HG03565 (cell line): ENCODE results near the gene DEAF1.

Experiments
- ATAC-seq: cut with Tn5 transposase; IDR thresholded peaks from one replicate; pipeline ENCODE4 v1.9.1; 2021; ENCODE audit warnings: mild to moderate bottlenecking, moderate library complexity; ENCODE audit not compliant: unreplicated experiment

The DEAF1 gene

DNA sequence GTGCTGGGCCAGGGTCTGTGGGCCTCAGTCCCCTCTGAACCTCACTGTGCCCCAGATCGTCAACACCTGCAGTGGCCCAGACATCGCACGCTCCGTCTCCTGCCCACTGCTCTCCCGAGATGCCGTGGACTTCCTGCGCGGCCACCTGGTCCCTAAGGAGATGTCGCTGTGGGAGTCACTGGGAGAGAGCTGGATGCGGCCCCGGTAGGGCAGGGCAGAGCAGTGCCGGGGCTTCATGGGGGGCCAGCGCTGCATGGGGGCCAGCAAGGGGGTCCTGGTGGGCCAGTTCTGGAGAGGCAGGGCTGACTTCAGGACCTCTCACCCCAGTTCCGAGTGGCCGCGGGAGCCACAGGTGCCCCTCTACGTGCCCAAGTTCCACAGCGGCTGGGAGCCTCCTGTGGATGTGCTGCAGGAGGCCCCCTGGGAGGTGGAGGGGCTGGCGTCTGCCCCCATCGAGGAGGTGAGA, 27.4 kb upstream of the DEAF1 start:
- no peak for ATAC-seq

DNA sequence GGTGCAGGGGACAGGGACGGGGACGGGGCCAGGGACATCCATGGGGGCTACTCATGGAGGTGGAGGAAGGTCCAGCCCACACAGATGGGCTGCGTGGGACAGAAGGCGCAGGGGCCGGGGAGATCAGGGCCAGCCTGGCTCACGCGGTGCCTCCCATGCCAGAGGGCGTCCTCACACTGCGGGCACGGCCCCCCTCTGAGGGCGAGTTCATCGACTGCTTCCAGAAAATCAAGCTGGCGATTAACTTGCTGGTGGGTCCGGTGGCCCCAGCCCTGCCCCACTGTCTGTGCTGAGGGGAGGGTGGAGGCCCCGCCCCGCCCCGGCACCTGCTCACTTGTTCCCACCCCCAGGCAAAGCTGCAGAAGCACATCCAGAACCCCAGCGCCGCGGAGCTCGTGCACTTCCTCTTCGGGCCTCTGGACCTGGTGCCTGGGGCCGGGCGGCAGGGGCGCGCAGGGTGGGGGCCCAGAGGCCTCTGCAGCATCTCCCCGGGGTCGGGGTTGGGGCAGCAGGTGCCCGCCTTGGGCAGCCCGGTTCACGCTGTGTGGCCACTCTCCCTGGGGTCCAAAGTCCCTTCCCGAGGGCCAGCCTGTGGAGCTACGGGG, 26.8 kb upstream of the DEAF1 start:
- no peak for ATAC-seq

DNA sequence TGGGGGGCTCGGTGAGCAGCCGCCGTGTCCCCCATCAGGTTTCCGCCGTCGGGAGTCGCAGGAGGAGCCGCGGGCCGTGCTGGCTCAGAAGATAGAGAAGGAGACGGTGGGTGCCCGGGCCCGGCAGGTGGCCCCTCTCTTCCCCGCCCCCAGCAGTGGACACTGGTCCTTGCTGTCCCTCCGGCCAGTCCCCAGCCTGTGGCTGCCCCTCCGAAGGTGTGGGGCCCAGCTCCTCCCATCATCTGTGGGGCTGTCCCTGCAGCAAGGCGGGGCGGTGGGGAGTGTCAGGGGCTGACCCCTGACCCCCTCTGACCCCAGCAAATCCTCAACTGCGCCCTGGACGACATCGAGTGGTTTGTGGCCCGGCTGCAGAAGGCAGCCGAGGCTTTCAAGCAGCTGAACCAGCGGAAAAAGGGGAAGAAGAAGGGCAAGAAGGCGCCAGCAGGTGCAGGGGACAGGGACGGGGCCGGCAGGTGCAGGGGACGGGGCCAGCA, 26.3 kb upstream of the DEAF1 start:
- no peak for ATAC-seq

DNA sequence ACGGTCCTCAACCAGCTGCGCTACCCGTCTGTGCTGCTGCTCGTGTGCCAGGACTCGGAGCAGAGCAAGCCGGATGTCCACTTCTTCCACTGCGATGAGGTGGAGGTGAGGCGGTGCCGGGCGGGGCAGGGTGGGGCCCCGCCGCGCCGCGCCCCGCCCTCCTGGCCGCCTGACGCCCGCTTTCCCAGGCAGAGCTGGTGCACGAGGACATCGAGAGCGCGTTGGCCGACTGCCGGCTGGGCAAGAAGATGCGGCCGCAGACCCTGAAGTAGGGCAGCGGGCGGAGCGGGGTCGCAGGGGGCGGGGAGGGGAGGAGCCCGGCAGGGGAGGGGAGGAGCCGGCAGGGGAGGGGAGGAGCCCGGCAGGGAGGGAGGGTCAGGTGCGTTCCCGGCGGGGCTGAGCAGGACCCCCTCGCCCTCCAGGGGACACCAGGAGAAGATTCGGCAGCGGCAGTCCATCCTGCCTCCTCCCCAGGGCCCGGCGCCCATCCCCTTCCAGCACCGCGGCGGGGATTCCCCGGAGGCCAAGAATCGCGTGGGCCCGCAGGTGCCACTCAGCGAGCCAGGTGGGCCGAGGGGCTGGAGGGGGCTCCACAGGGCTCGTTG, 25.7 kb upstream of the DEAF1 start:
- no peak for ATAC-seq

DNA sequence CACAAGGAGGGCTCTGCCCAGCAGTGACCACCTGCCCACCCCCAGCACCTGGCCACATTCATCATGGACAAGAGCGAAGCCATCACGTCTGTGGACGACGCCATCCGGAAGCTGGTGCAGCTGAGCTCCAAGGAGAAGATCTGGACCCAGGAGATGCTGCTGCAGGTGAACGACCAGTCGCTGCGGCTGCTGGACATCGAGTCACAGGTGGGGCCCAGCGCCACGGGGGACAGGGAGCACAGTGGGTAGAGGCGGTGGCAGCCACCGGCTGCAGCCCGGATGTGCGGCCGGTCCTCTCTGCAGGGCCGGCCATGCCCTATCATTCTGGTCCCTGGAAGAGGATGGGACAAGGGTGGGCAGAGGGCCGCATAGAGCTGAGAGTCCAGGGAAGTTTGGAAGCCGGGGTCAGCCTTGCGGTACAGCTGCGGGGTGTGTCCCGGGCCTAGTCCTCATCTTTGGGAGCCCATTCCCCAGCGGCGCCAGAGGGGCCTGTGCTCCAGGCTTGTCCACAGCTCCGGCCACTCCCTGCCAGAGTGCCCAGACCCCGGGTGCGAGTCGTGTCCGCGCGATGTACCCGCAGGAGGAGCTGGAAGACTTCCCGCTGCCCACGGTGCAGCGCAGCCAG, 25.1 kb upstream of the DEAF1 start:
- ATAC-seq, result no peak

DNA sequence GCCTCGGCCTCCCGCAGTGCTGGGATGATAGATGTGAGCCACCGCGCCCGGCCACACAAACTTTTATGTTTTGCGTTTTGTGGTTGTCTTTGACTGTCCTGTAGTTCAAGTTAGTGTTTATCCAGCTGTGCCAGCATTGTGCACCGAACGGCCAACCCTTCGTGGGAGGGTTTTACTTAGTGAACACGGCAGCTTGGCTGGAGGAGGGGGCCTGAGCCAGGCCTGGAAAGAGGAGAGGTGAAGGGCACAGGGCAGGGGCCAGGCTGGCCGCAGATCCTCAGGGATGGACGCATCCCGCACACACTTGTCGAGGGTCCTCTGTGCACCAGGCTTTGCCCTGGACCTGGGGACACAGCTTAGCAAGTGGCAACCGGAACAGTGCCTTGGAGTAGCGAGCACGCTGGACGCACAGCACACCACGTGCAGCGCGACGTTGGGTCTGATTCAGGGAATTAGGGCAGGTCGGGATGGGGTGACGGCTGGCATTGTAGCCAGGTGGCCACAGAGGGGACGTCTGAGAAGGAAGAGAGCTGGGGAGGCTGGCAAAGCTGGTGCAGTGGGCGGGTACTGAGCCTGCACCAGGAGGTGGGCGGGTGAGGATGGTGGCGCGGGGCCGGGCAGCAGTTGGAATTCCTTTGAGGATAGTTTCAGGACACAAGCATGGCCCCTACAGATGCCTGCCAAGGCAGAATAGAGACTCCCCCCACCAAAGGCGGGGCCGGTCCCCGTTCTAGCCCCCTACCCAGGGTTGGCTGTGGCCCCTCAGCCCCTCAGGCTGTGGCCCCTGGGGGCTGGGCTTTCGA, 24.4 kb upstream of the DEAF1 start:
- ATAC-seq, result no peak

DNA sequence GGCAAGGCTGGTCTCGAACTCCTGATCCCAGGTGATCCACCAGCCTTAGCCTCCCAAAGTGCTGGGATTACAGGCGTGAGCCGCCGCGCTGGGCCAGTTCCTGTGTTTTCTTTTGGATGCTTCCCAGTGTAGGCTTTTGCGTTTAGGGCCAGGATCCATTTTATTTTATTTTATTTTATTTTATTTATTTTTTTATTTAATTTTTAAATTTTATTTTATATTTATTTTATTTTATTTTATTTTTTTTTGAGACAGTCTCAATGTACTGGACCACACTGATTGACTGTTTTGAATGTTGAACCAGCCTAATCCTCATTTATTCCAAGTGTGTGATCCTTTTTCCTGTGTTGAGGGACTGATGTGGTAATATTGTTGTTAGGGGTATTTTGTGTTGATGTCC, 19.4 kb upstream of the DEAF1 start:
- no peak for ATAC-seq

DNA sequence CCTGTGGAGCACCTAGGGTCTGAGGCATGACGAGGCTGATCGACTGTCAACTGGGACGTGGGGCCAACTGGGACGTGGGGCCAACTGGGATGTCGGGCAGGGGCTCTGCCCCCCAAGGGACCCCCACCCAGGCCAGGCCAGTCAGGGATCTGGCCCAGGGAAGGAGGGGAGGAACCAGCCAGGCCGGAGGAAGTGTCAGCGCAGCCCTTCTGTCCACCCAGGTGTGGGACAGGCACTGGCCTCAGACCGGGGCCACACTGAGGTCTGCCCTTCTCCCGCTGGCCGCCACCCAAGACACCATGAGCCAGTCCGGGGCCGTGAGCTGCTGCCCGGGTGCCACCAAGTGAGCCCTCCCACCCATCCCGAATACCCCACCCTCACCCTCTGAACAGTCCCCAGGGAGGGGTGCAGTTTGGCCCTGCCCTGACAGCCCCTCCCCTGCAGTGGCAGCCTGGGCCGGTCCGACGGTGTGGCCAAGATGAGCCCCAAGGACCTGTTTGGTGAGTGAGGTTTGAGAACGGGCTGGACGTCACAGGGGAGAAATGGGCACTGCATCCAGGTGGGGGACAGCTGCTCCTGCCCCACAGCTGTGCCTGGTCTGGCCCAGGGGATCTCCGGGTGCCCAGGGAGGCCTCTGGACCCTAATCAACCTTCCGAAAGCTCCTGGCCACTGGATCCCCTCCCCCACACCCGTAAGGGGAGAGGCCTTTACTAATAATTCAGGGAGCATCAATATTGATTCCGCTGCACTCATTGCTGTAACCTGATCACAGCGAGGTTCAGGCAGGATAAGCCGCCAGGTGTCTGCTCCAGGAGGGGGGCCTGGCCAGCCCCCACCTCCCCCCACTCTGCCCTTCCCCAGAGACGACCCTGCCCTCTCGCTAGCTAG, 14.3 kb upstream of the DEAF1 start:
- no peak for ATAC-seq

DNA sequence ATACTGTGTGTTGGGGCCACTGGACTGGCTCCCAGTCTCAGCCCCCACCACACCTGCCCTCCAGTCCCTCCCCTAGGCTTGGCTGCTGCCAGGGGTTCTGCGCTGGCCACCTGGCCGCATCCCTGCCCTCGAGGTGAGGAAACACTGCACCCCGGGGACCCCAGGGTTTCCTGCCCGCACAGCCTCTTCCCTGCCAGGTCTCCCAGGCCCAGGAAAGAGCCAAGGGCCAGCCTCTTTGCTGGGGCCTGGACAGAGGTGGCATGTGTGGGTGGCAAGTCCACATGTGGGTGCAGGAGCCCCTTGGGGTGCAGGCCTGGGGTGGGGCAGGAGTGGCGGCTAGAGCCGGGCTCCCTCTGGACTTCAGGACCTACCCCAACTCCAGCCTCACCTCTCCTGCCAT, 13.5 kb upstream of the DEAF1 start:
- no peak for ATAC-seq

DNA sequence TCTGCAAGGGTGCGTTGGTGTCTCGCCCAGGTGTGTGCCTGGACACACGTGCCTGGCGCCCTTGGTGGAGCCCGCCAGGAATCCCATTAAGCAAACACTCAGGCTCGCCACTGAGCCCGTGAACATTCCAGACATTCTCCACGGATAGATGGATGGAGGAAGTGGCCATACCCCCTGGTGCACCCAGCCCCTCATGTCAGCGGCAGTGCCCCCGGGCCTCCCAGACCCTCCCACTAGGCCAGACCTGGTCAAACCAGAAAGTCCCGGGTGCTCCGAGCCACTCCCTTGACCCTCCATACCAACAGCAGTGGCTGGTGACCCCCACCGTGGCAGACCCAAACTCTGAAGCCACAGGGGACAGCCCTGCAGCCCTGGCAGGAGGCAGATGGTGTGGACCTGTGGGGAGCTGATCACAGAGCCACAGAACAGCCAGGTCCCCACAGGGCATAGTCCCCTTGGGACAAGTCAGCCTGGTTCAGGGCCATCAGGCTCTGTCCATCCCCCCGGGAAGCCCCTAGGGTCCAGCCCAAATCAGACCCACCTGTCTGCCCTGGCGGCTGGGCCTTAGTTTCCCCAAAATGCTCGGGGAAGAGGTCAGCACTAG, 12.9 kb upstream of the DEAF1 start:
- no peak for ATAC-seq

DNA sequence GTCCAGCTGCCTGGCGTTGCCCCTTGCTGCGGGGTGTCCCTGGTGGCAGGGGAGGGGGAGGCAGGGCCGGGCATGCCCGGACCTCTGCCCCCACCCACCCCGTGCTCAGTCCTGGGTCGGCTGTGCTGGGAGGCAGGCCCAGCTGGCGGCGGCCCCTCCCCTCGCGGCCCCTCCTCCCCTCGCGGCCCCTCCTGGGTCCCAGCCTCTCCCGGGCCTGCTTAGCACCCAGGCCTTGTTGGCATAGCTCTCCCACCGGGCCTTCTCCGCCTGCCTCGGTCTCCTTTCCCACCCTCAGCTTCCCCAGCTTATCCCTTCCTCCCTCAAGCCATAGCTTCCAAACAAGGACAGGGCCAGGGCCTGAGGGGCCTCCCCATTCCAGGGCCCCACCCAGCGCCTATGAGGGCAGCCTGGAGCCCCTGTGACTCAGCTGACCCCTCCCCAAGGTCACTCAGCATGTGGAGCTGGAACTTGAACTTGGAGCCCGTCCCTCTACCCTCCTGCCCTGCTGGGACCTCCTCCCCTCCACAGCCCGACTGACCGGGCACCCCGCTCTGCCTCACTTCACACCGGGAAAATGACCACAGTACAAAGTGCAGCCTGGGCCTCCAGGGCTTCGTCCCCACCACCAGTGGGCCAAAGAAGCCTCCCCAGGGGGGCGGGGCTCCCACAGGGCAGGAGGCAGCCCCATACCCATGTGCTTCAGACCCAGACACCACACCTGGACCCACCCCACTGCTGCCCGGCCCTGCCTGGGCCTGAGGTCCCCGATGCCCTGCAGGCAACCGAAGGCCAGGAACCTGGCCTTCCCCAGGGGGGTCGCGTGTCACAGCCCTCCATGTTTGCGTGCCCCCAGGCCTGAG, 12.2 kb upstream of the DEAF1 start:
- no peak for ATAC-seq

DNA sequence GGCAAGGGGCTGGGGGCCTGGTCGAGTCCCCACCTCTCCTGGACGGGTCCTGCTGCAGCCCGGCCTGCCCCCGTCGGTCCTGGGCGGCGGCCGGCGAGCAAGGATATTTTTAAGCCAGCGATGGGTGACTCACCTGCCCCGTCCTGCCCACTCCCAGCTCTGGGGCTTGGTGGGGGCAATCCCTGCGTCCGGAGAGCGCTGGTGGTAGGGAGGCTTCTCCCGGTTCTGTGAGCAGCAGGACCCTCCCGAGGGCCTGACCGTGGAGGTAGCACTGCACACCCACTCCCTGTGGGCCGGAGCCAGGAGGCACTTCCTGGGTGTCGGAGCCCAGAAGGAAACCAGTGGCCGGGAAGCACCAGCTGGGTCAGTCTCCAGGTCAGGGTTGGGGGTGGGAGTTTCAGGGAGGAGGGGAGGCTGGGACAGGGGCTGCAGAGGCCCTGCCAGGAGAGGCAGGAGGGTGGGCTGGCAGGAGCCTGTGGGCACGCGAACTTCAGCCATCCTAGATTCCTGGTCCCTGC, 11.5 kb upstream of the DEAF1 start:
- ATAC-seq, result no peak

DNA sequence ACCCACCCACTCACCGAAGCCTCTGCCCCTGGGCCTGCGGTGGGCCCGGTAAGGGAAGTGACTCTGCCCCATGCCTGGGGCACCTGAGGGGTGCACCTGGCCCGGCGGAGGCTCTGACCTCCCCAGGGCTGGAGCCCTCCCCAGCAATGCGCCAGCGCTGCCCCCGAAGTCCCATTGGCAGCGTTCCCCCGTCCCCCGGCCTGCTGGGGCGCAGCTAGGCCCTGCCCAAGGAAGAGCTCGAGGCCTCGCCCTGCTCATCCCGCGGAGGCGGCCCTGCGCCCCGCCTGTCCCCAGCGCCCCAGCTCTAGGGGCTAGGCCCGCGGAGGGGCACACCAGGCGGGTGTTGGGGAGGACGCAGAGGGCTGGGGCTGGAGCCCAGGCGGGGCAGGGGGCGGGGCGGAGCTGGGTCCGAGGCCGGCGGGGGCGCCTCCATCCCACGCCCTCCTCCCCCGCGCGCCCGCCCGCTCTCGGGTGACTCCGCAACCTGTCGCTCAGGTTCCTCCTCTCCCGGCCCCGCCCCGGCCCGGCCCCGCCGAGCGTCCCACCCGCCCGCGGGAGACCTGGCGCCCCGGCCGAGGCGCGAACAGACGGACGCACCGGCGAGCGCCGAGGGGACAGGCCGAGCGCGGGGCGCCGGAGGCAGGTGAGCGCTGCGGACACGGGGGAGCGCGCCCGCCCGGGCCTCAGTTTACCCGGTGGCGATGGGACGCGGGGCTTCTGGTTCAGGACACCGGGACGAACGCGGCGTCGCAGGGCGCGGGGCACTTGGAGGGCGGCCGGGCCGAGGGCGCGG, 10.8 kb upstream of the DEAF1 start, which contains the start of gene EPS8L2:
EPS8L2 (plus strand) TSS at position 586 of the 793 bp plus-strand sequence. CDS start 3,177 bp downstream, outside the sequence.
- ATAC-seq, result no peak

DNA sequence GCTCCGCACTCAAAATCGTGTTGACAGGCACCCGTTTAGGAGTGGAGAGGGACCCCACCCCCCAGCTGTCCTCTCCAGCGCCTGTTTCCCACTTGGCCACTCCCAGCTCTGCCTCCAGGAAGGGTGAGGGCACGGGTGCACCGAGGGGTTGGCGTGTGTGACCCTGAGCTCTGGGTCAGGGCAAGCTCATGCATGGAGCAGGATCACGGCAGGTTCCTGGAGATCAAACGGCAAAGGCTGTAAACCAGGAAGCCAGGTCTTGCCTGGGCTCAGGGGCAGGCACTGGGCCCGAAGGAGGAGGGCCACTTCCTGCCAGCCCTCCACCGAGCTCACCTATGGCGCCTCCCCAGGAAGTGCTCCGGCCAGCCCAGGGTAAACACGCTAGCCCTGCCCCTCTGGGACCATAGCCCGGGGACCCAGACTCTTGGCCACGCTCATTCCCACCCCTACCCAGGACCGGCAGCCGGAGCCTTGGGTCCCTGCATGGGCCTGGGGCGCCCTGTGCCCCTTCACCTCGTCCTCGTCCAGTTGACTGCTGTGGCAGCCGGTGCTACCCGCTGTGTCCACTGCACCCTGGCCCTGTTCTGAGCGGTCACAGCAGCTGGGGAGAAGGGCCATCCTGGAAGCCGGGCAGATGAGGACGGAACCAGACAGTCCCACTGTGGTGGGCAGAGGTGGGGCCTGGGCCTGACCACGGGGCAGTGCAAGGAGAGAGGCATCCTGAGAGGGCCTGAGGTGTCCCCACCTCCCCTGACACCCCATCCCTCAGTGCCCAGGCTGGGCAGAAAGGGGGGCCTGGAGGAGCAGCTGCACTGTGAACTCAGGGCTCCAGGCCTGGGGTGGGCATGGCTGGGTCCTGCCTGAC, 10.0 kb upstream of the DEAF1 start:
- no peak for ATAC-seq

DNA sequence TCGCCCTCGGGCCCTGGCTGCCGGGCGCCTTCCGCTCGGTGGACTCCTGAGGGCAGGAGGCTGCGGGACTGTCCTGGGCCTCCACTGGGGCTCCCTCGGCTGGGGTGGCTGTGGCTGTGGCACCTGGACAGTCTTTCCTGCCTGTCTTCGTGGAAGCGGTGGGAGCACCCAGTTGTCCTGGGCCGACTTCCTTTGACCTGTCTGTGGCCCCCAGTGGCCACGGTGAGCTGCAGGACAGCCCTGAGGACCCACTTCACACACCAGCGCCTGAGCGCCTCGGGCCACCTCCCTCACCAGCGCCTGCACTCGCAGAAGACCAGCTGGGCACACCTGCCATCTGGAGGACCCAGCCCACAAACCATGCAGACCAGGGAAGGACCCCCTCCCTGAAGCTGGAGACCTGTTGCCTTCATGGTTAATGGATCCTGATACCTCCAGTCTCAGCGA, 9.2 kb upstream of the DEAF1 start:
- ATAC-seq, result no peak

DNA sequence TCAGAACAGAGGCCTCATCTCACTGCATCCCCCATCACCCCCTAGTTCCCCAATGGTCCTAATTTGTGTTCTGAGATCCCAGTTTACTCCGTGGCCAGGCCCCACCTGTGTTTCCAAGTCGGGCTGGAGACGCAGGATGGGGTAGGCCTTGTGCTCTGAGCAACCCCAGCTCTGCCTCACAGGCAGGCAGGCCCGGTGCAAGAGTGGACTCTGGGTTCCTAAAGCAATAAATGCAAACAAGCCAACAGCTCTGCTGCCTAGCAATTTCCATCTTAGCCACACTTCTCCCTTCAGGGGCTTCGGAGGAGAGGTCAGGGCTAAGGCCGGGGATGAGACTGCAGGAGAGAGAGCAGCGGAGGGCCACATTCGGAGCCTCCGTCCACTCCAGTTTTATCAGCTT, 8.5 kb upstream of the DEAF1 start:
- no peak for ATAC-seq
